A673 (cell line): ENCODE data around the gene RAC2. TPM values are rescaled to one million over a fixed set of nuclear protein-coding genes. Genes with fewer than 3 reads are reported as not detected.

ENCODE experiments used
- BruUV-seq: library from RNA; stranded (reverse); fragments of 400-500 nt; replicated peaks from 2 replicates; lab custom pipeline; 2021; lab: Mats Ljungman, UMichigan
- CTCF ChIA-PET: fragments of 300-600 bp; sonication (Branson Sonifier 250); formaldehyde crosslinking; loops from one replicate; lab custom pipeline; 2022; ENCODE audit warnings: antibody characterized with exemption; lab: Charles Lee
- POLR2A ChIA-PET: fragments of 300-600 bp; sonication (Branson Sonifier 250); formaldehyde crosslinking; loops from one replicate; lab custom pipeline; 2022; ENCODE audit warnings: antibody characterized with exemption; ENCODE audit not compliant: low non-redundant PET; lab: Charles Lee
- DNase-seq: peaks from one replicate; pipeline ENCODE4 v3.0.0-alpha.2; 2015; ENCODE audit warnings: low spot score
- H3K27ac ChIP-seq: fragments of 200-600 bp; sonication (generic); 2 replicates; pipeline ENCODE4 v1.5.1; 2016; ENCODE audit warnings: mixed run types, low read depth, mild to moderate bottlenecking, mixed read lengths, antibody characterized with exemption, low read length; ENCODE audit not compliant: poor library complexity, severe bottlenecking
- H3K27me3 ChIP-seq: fragments of 200-600 bp; sonication (generic); replicated peaks from 2 replicates; pipeline ENCODE4 v1.6.1; 2017; ENCODE audit warnings: mixed run types, low read depth, mild to moderate bottlenecking, mixed read lengths, antibody characterized with exemption, low read length; ENCODE audit not compliant: insufficient read depth, poor library complexity
- H3K36me3 ChIP-seq: fragments of 200-600 bp; sonication (generic); 2 replicates; pipeline ENCODE4 v1.6.1; 2016; ENCODE audit warnings: mixed run types, mild to moderate bottlenecking, mixed read lengths, antibody characterized with exemption, low read length; ENCODE audit not compliant: insufficient read depth, poor library complexity, severe bottlenecking
- H3K4me1 ChIP-seq: fragments of 200-600 bp; sonication (generic); 2 replicates; pipeline ENCODE4 v1.6.1; 2017; ENCODE audit warnings: mixed run types, mild to moderate bottlenecking, mixed read lengths, antibody characterized with exemption, low read length; ENCODE audit not compliant: insufficient read depth, poor library complexity, severe bottlenecking
- H3K4me3 ChIP-seq: fragments of 200-600 bp; sonication (generic); 2 replicates; pipeline ENCODE4 v1.5.1; 2016; ENCODE audit warnings: low read depth, mixed run types, mild to moderate bottlenecking, mixed read lengths, low read length; ENCODE audit not compliant: poor library complexity, severe bottlenecking
- H3K9me3 ChIP-seq: fragments of 200-600 bp; sonication (generic); 2 replicates; pipeline ENCODE4 v1.6.1; 2016; ENCODE audit warnings: mixed run types, low read depth, mild to moderate bottlenecking, mixed read lengths, antibody characterized with exemption, low read length; ENCODE audit not compliant: poor library complexity, severe bottlenecking
- EZH2 ChIP-seq: fragments of 200-600 bp; sonication (generic); IDR thresholded peaks from 2 replicates; pipeline ENCODE4 v1.6.1; 2017; ENCODE audit warnings: borderline replicate concordance, low read depth, mild to moderate bottlenecking, mixed read lengths, antibody characterized with exemption, low read length; ENCODE audit not compliant: poor library complexity, severe bottlenecking
- intact Hi-C: fragments of 100-400 bp; cut with micrococcal nuclease; formaldehyde crosslinking; loops from one replicate; pipeline ENCODE4 v1.10.0; 2022; ENCODE audit not compliant: unreplicated experiment
- total RNA-seq: library from RNA; stranded (reverse); gene quantifications from 2 replicates; pipeline ENCODE4 v1.2.3, GENCODE V29; 2021
- TF ChIP-seq, protein P1 (sequence below): fragments of 300-800, 200-600 bp; sonication (generic); conservative IDR thresholded peaks from 2 replicates; pipeline ENCODE4 v1.5.1; 2017; ENCODE audit warnings: low read depth, mild to moderate bottlenecking, antibody characterized with exemption, low read length, moderate library complexity, mixed read lengths

RAC2 gene
- total RNA-seq, 1 experiment from 2014 or later: 4.0 TPM

DNA sequence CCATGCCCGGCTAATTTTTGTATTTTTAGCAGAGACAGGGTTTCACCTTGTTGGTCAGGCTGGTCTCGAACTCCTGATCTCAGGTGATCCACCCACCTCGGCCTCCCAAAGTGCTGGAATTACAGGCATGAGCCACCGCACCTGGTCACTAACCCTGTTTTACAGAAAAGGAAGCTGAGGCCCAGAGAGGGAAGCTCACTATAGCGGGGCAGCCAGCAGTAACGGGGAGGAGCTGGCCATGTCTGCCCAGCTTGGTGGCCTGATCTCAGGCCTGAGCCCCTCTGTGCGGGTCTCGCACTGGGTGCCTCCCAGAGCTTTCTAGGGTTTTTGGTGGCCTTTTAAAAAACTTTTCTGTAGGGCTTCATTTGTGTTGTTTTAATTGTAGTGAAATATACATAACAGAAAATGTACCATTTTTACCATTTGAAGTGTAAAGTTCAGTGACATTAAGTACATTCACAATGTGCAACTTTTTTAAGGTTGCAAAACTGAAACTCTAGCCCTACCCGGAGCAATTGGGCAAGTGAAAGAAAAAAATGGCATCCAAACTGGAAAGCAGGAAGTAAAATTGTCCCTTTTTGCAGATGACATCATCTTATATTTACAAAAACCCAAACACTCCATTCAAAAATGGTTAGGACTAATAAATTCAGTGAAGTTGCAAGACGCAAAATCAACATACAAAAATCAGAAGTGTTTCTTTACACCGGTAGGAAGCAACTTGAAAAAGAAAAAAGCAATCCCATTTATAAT is 23.8 kb upstream of the RAC2 start:
- intact Hi-C loops: loop anchor here (5.0 to 10.0 kb wide), 3 partner anchors 103 to 723 kb away; no protein-coding TSS in a partner anchor
- no peak for DNase-seq
- Histone ChIP-seq H3K4me1 (no peaks in the 10 kb centered on the region), H3K9me3 (no peaks in the 10 kb centered on the region), H3K27ac (no peak overlapping the region), H3K4me3 (no peak overlapping the region), H3K27me3 (peaks cover 12% of the 10 kb centered on the region), H3K36me3 (no peaks in the 10 kb centered on the region)
- CTCF ChIA-PET: interaction anchor here (0.6 kb wide), 1 partner anchor 194 kb away, joined by 3 read pairs; no protein-coding TSS in a partner anchor
- POLR2A ChIA-PET: no interaction called here
- no TSS peak for BruUV-seq
- TF ChIP-seq, protein P1, sequence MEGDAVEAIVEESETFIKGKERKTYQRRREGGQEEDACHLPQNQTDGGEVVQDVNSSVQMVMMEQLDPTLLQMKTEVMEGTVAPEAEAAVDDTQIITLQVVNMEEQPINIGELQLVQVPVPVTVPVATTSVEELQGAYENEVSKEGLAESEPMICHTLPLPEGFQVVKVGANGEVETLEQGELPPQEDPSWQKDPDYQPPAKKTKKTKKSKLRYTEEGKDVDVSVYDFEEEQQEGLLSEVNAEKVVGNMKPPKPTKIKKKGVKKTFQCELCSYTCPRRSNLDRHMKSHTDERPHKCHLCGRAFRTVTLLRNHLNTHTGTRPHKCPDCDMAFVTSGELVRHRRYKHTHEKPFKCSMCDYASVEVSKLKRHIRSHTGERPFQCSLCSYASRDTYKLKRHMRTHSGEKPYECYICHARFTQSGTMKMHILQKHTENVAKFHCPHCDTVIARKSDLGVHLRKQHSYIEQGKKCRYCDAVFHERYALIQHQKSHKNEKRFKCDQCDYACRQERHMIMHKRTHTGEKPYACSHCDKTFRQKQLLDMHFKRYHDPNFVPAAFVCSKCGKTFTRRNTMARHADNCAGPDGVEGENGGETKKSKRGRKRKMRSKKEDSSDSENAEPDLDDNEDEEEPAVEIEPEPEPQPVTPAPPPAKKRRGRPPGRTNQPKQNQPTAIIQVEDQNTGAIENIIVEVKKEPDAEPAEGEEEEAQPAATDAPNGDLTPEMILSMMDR: no peak

DNA sequence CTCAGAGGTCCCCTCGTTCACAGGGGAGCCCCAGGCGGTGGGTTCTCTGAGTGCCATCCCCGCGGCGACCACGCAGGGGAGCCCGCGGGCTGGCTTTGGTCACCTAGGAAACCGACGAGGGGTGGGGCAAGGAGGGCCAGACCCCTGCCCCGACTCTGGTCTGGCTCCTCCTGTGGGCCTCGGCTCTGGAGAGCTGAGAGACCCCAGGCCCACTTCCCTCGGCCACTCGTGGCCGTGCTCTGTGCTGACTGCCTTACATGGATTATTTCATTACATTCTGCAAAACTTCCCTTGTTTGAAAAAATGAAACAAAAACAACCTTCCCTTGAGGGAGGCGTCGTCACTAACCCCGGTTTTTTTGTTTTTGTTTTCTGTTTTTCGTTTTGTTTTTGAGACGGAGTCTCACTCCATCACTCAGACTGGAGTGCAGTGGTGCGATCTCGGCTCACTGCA is 23.1 kb upstream of the RAC2 start:
- H3K4me3 ChIP-seq: peak overlapping the region; percentile 43
- no peak overlapping the region for H3K27ac ChIP-seq
- TF ChIP-seq, protein P1: peak; percentile 87
- TF ChIP-seq EZH2: no peak
- peak; percentile 60 for DNase-seq
- no peaks in the 10 kb centered on the region for H3K36me3 ChIP-seq
- peaks cover 12% of the 10 kb centered on the region for H3K27me3 ChIP-seq
- H3K4me1 ChIP-seq: no peaks in the 10 kb centered on the region
- CTCF ChIA-PET: no interaction called here
- no TSS peak for BruUV-seq
- intact Hi-C loops: loop anchor here (5.0 to 10.0 kb wide), 3 partner anchors 102 to 722 kb away; no protein-coding TSS in a partner anchor
- POLR2A ChIA-PET: no interaction called here
- no peaks in the 10 kb centered on the region for H3K9me3 ChIP-seq

DNA sequence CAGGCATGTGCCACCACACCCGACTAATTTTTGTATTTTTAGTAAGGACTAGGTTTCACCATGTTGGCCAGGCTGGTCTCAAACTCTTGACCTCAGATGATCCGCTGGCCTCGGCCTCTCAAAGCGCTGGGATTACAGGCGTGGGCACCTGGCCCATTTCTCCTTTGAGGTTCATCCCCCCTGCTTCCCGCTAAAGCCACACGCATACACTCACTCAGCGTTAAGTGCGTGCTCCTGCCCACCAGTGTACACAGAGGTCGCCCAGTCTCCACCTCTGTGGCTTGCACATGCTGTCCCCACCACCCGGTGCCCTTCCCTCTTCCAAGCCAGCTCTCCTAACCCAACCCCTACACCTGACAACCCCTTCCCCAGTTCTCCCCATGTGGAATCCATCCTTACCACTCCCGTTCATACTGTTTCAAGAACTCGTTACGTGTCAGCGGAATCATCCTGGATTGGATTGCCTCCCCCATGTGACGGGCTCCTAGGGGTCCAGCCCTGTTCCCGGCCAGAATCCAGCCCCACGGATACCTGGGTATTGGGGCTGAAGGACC is 22.6 kb upstream of the RAC2 start:
- DNase-seq: no peak
- no TSS peak for BruUV-seq
- POLR2A ChIA-PET: no interaction called here
- no peaks in the 10 kb centered on the region for H3K4me1 ChIP-seq
- H3K27ac ChIP-seq: no peak overlapping the region
- H3K9me3 ChIP-seq: no peaks in the 10 kb centered on the region
- intact Hi-C loops: loop anchor here (5.0 to 10.0 kb wide), 3 partner anchors 102 to 722 kb away; no protein-coding TSS in a partner anchor
- no peaks in the 10 kb centered on the region for H3K36me3 ChIP-seq
- no peak for TF ChIP-seq EZH2
- TF ChIP-seq, protein P1: no peak
- peaks cover 12% of the 10 kb centered on the region for H3K27me3 ChIP-seq
- CTCF ChIA-PET: no interaction called here
- peak overlapping the region; percentile 43 for H3K4me3 ChIP-seq
